Thoracic aorta (tissue), 2 donors: ENCODE data around the gene HSPA5. TPM values are rescaled to one million over a fixed set of nuclear protein-coding genes. Genes with fewer than 3 reads are reported as not detected.
"Not testable (repeated sequence)": the region's sequence is repeated elsewhere in the genome, so short reads cannot be mapped to it uniquely, and the experiment has no call there.

ENCODE experiments used
- ATAC-seq: fragments of 150-250 bp; one replicate; pipeline ENCODE4 v1.8.0; 2017; ENCODE audit warnings: low read depth; ENCODE audit not compliant: insufficient number of reproducible peaks, low FRiP score
- DNase-seq: peaks from one replicate; pipeline ENCODE4 v3.0.0-alpha.2; 2020; ENCODE audit warnings: low spot score
- H3K27ac ChIP-seq, 2 donors: fragments of 200-600 bp; sonication (generic); 1 replicate in 1 of 2; 2 replicates in 1 of 2; pipeline ENCODE4 v1.5.1; 2016; ENCODE audit warnings: mild to moderate bottlenecking in 2 of 2, moderate library complexity in 2 of 2
- H3K27me3 ChIP-seq: fragments of 200-600 bp; sonication (generic); replicated peaks from 2 replicates; pipeline ENCODE4 v1.6.0; 2016; ENCODE audit warnings: mild to moderate bottlenecking; ENCODE audit not compliant: insufficient read depth
- H3K36me3 ChIP-seq: fragments of 200-600 bp; sonication (generic); one replicate; pipeline ENCODE4 v1.5.1; 2016
- H3K4me1 ChIP-seq, 2 donors: fragments of 200-600 bp; sonication (generic); 1 replicate in 1 of 2; 2 replicates in 1 of 2; pipeline versions ENCODE4 v1.5.1 to v1.6.0; 2016; ENCODE audit warnings: low read depth in 2 of 2, mild to moderate bottlenecking in 1 of 2; ENCODE audit not compliant: control insufficient read depth in 1 of 2
- H3K4me3 ChIP-seq: fragments of 200-600 bp; sonication (generic); 2 replicates; pipeline ENCODE4 v1.5.1; 2016; ENCODE audit warnings: mild to moderate bottlenecking
- H3K9me3 ChIP-seq: fragments of 200-600 bp; sonication (generic); 2 replicates; pipeline ENCODE4 v1.5.1; 2016
- total RNA-seq, 2 donors: library from RNA; depleted of rRNA; stranded (reverse); fragments of >200 nt; gene quantifications; one replicate each; pipeline versions ENCODE4 v1.1.0 to v1.2.3, GENCODE V29; 2016
- TF ChIP-seq, protein P1 (sequence below): fragments of 200-600 bp; sonication (generic); IDR thresholded peaks from one replicate; pipeline ENCODE4 v1.5.1; 2019; ENCODE audit warnings: antibody characterized with exemption

HSPA5 gene
- total RNA-seq, 2 donors from 2014 or later, result 127 to 207 TPM

DNA sequence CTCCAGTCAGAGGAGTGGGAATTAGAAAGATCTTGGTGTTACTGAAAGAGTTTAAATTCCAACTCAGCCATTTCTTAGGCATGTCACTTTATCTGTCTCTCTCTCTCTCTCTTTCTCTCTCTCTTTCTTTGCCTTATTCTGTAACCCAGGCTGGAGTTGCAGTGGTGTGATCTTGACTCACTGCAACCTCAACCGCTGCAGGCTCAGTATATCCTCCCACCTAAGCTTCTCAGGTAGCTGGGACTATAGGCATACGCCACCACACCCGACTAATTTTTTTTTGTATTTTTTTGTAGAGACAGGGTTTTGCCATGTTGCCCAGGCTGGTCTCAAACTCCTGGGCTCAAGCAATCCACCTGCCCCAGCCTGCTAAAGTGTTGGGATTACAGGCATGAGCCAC, 22.5 kb downstream of the HSPA5 start:
- TF ChIP-seq, protein P1, sequence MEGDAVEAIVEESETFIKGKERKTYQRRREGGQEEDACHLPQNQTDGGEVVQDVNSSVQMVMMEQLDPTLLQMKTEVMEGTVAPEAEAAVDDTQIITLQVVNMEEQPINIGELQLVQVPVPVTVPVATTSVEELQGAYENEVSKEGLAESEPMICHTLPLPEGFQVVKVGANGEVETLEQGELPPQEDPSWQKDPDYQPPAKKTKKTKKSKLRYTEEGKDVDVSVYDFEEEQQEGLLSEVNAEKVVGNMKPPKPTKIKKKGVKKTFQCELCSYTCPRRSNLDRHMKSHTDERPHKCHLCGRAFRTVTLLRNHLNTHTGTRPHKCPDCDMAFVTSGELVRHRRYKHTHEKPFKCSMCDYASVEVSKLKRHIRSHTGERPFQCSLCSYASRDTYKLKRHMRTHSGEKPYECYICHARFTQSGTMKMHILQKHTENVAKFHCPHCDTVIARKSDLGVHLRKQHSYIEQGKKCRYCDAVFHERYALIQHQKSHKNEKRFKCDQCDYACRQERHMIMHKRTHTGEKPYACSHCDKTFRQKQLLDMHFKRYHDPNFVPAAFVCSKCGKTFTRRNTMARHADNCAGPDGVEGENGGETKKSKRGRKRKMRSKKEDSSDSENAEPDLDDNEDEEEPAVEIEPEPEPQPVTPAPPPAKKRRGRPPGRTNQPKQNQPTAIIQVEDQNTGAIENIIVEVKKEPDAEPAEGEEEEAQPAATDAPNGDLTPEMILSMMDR, result no peak
- DNase-seq (no peak), ATAC-seq (no peak)
- H3K4me1 ChIP-seq, result no peaks in the 10 kb centered on the region
- no peaks in the 10 kb centered on the region for H3K9me3 ChIP-seq
- peaks cover 17% of the 10 kb centered on the region for H3K36me3 ChIP-seq
- no peaks in the 10 kb centered on the region for H3K27me3 ChIP-seq
- no peak overlapping the region for H3K27ac ChIP-seq
- H3K4me3 ChIP-seq, result no peak overlapping the region

DNA sequence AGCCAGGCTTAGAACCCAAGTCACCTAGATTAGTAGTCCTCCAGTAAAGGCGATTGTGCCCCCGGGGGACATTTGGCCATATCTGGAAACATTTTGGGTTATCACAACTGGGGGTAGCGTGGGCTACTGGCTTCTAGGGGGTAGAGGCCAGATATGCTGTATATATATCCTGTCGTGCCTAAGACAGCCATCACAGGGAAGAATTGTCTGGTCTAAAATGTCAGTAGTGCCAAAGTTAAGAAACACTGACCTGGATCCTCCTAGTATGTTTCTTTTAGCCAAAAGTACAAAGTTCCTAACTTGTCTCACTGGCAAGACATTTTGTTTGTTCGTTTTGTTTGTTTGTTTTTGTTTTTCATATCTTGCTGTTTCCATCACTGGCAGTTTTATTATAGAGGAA, 27.0 kb downstream of the HSPA5 start:
- no peak for DNase-seq
- Histone ChIP-seq H3K4me1 (no peaks in the 10 kb centered on the region), H3K9me3 (no peaks in the 10 kb centered on the region), H3K36me3 (peaks cover 32% of the 10 kb centered on the region), H3K4me3 (no peak overlapping the region), H3K27me3 (no peaks in the 10 kb centered on the region), H3K27ac (no peak overlapping the region)
- TF ChIP-seq, protein P1, result no peak
- no peak for ATAC-seq

DNA sequence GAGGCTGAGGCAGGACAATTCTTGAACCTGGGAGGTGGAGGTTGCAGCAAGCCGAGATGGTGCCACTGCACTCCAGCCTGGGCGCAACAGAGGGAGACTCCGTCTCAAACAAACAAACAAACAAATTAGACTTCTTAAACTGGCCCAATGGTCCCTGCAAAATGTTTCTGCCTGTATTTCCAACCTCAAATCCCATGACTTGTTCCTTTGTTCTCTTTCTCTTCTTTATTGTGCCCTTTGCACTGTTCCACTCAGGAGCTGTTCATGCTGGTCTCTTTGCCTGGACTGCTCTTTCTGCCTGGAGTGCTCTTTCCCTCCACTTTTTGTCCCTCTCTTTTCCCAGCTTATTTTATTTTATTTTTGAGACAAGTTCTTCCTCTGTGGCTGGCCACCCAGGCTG, 36.7 kb downstream of the HSPA5 start:
- no peak overlapping the region for H3K27ac ChIP-seq
- no peaks in the 10 kb centered on the region for H3K9me3 ChIP-seq
- no peak overlapping the region for H3K4me3 ChIP-seq
- H3K4me1 ChIP-seq, result peaks cover 5 to 8% of the 10 kb centered on the region in 2 donors
- no peaks in the 10 kb centered on the region for H3K27me3 ChIP-seq
- TF ChIP-seq, protein P1, result no peak
- H3K36me3 ChIP-seq, result peaks cover 22% of the 10 kb centered on the region
- ATAC-seq (no peak), DNase-seq (no peak)

DNA sequence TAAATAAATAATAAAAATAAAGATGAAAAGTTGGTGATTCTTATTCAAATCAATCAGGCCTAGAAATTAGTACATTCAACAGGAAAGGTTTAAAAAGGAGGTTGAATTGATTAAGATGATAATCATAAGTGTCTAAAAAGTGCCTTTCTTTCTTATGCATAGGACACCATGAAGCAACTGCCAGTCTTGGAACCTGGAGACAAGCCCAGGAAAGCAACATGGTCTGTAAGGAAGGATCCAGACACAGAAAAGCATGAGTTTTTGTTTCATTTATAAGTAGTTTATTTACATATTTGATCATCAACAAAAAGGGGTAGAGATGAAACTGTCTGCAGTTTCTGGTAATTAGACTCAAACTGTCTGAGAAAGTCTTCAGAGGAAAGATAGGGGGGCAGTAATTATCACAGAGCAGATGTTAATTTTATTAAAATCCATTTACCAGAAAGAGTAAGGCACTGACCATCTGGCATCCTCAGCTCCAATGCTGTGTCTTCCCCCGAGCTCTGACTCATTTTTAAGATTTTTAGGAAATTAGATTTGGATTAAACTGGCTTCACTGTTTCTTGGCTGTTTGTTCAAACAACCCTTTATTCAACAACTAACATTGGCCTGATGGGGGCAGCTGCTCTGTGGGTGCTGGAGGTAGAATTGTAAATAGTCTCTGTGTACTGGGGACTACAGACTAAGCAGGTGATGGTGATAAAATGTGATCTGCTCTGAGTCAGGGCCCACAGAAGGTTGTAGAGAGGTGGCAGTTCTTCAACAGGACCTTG, 38.1 kb downstream of the HSPA5 start:
- no peak for DNase-seq
- H3K36me3 ChIP-seq, result peaks cover 7% of the 10 kb centered on the region
- H3K27ac ChIP-seq, result no peak overlapping the region
- H3K4me3 ChIP-seq, result no peak overlapping the region
- H3K9me3 ChIP-seq, result no peaks in the 10 kb centered on the region
- H3K27me3 ChIP-seq, result no peaks in the 10 kb centered on the region
- no peak for ATAC-seq
- TF ChIP-seq, protein P1, result no peak
- H3K4me1 ChIP-seq, result peaks cover 5 to 8% of the 10 kb centered on the region in 2 donors

DNA sequence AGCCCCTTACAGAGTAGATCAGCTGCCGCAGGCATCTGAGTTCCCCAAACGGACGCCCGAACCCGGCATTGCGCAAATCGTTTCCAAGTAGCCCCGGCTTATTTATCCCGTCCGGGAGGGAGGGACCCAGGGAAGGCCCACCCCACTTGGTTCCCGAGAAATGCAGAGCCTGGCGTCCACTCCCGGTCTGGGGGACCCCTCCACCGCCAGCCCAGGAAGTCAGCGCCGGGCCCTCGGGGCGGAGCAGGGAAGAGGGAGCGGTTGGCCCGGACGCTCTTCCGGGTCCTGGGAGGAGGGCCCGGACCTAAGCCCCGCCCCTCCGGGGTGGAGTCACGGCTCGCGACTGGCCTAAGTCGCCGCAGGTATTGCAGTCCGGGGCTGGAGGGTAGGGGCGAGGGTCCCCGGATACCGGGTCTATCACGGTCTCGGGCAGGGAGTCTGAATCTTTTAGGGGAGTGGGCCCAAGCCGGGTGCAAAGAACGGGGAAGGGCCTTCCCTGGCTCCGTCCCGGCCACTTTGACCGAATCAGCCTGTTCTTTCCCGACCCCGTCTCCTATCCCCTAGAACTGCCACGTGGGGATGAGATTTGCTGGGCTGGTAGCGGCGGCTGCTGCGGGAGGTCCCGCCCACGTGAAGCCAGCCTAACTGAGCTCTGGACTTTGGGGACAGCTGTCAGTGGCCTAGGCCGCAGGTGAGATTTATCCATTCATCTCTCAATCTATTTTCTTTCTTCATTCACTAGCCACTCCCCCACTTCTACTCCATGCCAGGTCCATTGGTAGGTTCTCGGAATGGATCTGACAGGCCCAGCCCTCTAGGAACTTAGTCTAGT, 40.7 kb downstream of the HSPA5 start, which contains the start of gene RABEPK:
RABEPK (plus strand) TSS at position 327 of the 832 bp plus-strand sequence. CDS start 2,472 bp downstream, outside the sequence.
- peak; percentile 61 for DNase-seq
- peak; percentile 91 for ATAC-seq
- Histone ChIP-seq H3K4me3 (peak within 1 kb of the TSS; percentile 99), H3K9me3 (no peaks in the 10 kb centered on the region), H3K27ac (peak within 1 kb of the TSS; percentile 95 to 97), H3K4me1 (peaks cover 5 to 8% of the 10 kb centered on the region in 2 donors), H3K36me3 (peaks cover 7% of the 10 kb centered on the region), H3K27me3 (no peaks in the 10 kb centered on the region)
- TF ChIP-seq, protein P1, result no peak

DNA sequence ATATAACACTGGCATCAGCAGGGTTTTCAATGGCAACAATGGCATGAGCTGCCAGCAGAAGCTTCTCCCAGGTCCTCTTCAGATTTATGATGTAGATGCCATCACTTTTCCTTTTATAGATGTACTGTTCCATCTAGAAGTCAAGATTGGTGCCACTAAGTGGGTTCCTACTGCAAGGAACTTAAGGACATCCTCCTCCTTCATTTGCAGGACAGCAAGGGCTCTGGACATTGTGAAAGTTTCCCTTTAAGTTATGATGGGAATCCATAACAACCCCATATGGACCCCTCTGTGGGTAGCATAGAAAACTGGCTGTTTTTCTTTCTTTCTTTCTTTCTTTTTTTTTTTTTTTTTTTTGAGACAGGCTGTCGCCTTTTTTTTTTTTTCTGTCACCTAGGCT, 45.6 kb downstream of the HSPA5 start:
- H3K4me1 ChIP-seq, H3K27me3 ChIP-seq, H3K27ac ChIP-seq, DNase-seq, H3K36me3 ChIP-seq, H3K4me3 ChIP-seq, H3K9me3 ChIP-seq, ATAC-seq: not testable (repeated sequence)

DNA sequence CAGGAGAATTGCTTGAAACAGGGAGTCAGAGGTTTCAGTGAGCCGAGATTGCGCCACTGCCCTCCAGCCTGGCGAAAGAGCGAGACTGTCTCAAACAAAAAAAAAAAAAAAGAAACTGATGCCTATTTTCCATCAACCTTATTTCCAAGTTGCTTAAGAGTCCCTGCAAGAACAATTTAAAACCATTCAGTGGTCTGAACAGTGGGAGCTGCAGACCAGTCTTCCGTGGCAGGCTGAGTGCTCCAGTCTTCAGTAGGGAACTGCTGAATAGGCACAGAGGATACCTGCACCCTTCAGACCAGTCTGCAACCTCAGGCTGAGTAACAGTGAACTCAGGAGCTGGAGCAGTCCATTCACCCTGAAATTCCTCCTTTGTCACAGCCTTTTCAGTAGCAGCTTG, 46.7 kb downstream of the HSPA5 start:
- DNase-seq, H3K27ac ChIP-seq, H3K27me3 ChIP-seq, H3K4me3 ChIP-seq, ATAC-seq, H3K9me3 ChIP-seq, H3K36me3 ChIP-seq: not testable (repeated sequence)
- peaks cover 11% of the 10 kb centered on the region in 2 donors for H3K4me1 ChIP-seq
